CD4-positive, alpha-beta memory T cell (primary cell): ENCODE data around the gene ZNF140. TPM values are rescaled to one million over a fixed set of nuclear protein-coding genes. Genes with fewer than 3 reads are reported as not detected.

Experiments used
- polyA plus RNA-seq, 2 donors: library from polyadenylated mRNA; unstranded; fragments of 300-500 nt; fragmentation: Illumina TruSeq; gene quantifications; one replicate each; pipeline ENCODE4 v1.2.3, GENCODE V29; 2021
- total RNA-seq, 2 experiments: library from RNA; stranded (reverse); gene quantifications; one replicate each; pipeline ENCODE4 v1.2.3, GENCODE V29; 2021

Gene ZNF140
- total and polyA plus RNA-seq, 4 experiments from 2014 or later: 24.6 to 28.2 (median 25.7) TPM

Other genes starting within 250 kb of the ZNF140 start
- 10 to 100 TPM; 67.6 to 79.4 TPM for gene CHFR, start 193.3 kb upstream of the ZNF140 start, total RNA-seq
- gene CHFR, start 193.3 kb upstream of the ZNF140 start, polyA plus RNA-seq: 10 to 100 TPM; 31.6 to 33.6 TPM
- 10 to 100 TPM; 16.5 to 17.2 TPM for gene ZNF605, start 124.6 kb upstream of the ZNF140 start, total RNA-seq
- gene ZNF605, start 124.6 kb upstream of the ZNF140 start, polyA plus RNA-seq: 1 to 10 TPM in 1 of 2 donors, under 1 TPM in 1; 0.59 to 2.1 TPM
- 10 to 100 TPM; 25.9 to 28.2 TPM for gene ZNF26, start 94.6 kb upstream of the ZNF140 start, total RNA-seq
- 10 to 100 TPM; 13.7 to 15.4 TPM for gene ZNF26, start 94.6 kb upstream of the ZNF140 start, polyA plus RNA-seq
- gene ZNF84, start 43.4 kb upstream of the ZNF140 start, total RNA-seq: 10 to 100 TPM; 42.0 to 46.2 TPM
- gene ZNF84, start 43.4 kb upstream of the ZNF140 start, polyA plus RNA-seq: 10 to 100 TPM; 15.5 to 15.9 TPM
- gene ZNF891, start 49.4 kb downstream of the ZNF140 start, total RNA-seq: 1 to 10 TPM; 6.2 to 7.3 TPM
- gene ZNF891, start 49.4 kb downstream of the ZNF140 start, polyA plus RNA-seq: under 1 TPM; 0.37 to 0.75 TPM
- gene ZNF10, start 49.7 kb downstream of the ZNF140 start, total RNA-seq: 10 to 100 TPM; 17.4 to 19.6 TPM
- gene ZNF10, start 49.7 kb downstream of the ZNF140 start, polyA plus RNA-seq: 10 to 100 TPM in 1 of 2 donors, 1 to 10 TPM in 1; 8.1 to 11.3 TPM
- 10 to 100 TPM; 34.9 to 39.6 TPM for gene ZNF268, start 100.6 kb downstream of the ZNF140 start, total RNA-seq
- gene ZNF268, start 100.6 kb downstream of the ZNF140 start, polyA plus RNA-seq: 10 to 100 TPM; 18.5 to 19.6 TPM
- not detected for gene ANHX, start 155.0 kb downstream of the ZNF140 start, total RNA-seq
- not detected for gene ANHX, start 155.0 kb downstream of the ZNF140 start, polyA plus RNA-seq